ENCODE data around the gene CTDSP1. TPM values are rescaled to one million over a fixed set of nuclear protein-coding genes. Genes with fewer than 3 reads are reported as not detected.

Gene CTDSP1
- total RNA-seq, 4 donors from 2014 or later, result 132 to 197 (median 173) TPM

DNA sequence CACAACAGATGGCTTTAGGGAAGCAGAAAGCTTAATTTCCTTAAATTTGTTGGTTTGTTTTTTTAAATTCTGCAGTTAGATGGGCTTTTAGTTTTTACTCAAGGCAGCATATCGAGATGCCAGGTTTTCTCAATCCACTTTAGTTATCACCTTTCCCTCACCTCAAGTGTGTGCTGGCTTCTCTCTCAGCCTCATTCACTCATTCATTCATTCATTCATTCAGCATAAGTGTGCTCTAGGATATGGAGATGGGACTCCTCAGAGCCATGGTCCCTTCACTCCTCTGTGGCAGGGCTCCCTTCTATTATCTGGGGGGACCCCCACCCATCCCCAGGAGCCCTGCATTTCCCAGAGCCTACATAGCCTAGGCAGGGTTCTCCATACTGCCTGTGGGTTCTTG, 38.3 kb downstream of the CTDSP1 start:
- Histone ChIP-seq H3K9me3 (no peaks in the 10 kb centered on the region), H3K36me3 (peaks cover 0 to 5% (median 0%) of the 10 kb centered on the region in 4 donors), H3K4me3 (no peak overlapping the region), H3K4me1 (peaks cover 0 to 5% (median 0%) of the 10 kb centered on the region in 4 donors), H3K27ac (peak overlapping the region in 2 of 4 donors; percentile 26 to 36), H3K27me3 (no peaks in the 10 kb centered on the region)
- DNase-seq, result no peak
- in situ Hi-C loops (cut with MboI; ENCODE audit: low pct_ligation_motif_present in 1 of 4, low pct_unique_long_range_greater_than_20kb in 1 of 4, low sequenced_read_pairs in 3 of 4) (no loop called here), intact Hi-C loops (cut with DNase I; ENCODE audit: low total_unique reads) (no loop called here)
- 96 to 100% methylated on average over 1 of the region's 1 CpG for WGBS, 2 donors (ENCODE audit: low coverage in 1 of 2)
- TF ChIP-seq, protein P1, sequence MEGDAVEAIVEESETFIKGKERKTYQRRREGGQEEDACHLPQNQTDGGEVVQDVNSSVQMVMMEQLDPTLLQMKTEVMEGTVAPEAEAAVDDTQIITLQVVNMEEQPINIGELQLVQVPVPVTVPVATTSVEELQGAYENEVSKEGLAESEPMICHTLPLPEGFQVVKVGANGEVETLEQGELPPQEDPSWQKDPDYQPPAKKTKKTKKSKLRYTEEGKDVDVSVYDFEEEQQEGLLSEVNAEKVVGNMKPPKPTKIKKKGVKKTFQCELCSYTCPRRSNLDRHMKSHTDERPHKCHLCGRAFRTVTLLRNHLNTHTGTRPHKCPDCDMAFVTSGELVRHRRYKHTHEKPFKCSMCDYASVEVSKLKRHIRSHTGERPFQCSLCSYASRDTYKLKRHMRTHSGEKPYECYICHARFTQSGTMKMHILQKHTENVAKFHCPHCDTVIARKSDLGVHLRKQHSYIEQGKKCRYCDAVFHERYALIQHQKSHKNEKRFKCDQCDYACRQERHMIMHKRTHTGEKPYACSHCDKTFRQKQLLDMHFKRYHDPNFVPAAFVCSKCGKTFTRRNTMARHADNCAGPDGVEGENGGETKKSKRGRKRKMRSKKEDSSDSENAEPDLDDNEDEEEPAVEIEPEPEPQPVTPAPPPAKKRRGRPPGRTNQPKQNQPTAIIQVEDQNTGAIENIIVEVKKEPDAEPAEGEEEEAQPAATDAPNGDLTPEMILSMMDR (IDR thresholded peaks at IDR 0.05), result no peak
- TF ChIP-seq EP300 (IDR thresholded peaks at IDR 0.05; ENCODE audit: low read depth), result no peak

DNA sequence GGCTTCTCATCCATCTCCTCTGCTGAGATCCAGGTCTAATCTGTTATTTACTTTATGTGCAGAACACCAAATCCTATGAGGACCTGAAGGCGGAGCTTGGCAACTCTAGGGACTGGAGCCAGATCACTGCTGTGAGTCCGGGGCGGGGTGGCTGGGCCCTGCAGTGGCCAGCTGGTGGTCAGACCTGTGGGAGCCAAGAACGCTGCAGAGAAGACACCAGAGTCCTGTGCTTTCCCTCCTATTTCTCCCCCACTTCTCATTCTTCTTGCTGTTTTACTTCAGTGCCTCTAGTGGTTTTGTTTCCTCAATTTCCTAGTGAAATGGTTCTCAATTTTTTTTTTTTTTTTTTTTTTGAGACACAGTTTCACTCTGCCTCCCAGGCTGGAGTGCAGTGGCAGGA, 38.9 kb downstream of the CTDSP1 start:
- in situ Hi-C loops (cut with MboI; ENCODE audit: low pct_ligation_motif_present in 1 of 4, low pct_unique_long_range_greater_than_20kb in 1 of 4, low sequenced_read_pairs in 3 of 4), result no loop called here
- Histone ChIP-seq H3K27ac (peak overlapping the region in 2 of 4 donors; percentile 26 to 36), H3K27me3 (no peaks in the 10 kb centered on the region), H3K36me3 (peaks cover 0 to 5% (median 0%) of the 10 kb centered on the region in 4 donors), H3K9me3 (no peaks in the 10 kb centered on the region), H3K4me1 (peaks cover 0 to 8% (median under 1%) of the 10 kb centered on the region in 4 donors), H3K4me3 (no peak overlapping the region)
- intact Hi-C loops (cut with DNase I; ENCODE audit: low total_unique reads), result no loop called here
- WGBS, 2 donors (ENCODE audit: low coverage in 1 of 2), result 63% methylated on average over 4 of the region's 4 CpGs; no CpG with 5 or more reads in 1 of the 2 donors
- peak; percentile 23 for DNase-seq
- TF ChIP-seq, protein P1 (IDR thresholded peaks at IDR 0.05), result no peak
- no peak for TF ChIP-seq POLR2AphosphoS5 (IDR thresholded peaks at IDR 0.05)
- no peak for TF ChIP-seq EP300 (IDR thresholded peaks at IDR 0.05; ENCODE audit: low read depth)
- no peak for TF ChIP-seq POLR2A (IDR thresholded peaks at IDR 0.05)

DNA sequence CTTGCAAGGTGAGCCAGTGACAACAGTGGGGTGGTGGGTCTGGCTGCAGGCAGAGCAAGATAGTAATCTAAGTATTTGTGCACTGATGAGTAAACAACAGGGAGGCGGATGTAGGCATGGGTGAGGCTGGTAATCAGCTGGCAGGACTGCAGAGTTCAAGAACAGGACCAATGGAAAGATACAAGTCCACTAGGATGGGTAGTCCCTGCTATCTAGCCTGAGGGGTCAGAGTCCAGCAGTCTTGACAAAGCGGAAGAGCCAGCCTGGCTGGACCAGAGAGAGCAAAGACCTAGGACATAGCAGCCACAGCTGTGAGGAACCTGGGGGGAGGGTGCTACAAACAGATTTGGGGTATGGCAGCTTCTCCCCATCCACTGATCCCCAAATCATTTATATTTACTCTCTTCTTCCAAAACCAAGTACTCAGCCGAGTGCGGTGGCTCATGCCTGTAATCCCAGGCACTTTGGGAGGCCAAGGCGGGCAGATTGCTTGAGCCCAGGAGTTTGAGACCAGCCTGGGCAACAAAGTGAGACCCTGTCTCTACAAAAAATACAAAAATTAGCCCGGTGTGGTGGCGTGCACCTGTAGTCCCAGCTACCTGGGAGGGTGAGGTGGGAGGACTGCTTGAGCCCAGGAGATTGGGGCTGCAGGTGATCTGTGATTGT, 45.2 kb downstream of the CTDSP1 start:
- 87 to 88% methylated on average over 2 to 7 of the region's 7 CpGs for WGBS, 2 donors (ENCODE audit: low coverage in 1 of 2)
- DNase-seq, result peak; percentile 73
- Histone ChIP-seq H3K36me3 (peaks cover 0 to 7% (median 3%) of the 10 kb centered on the region in 4 donors), H3K27ac (peak overlapping the region; percentile 69 to 76 (median 74)), H3K9me3 (no peaks in the 10 kb centered on the region), H3K4me1 (peaks cover 0 to 39% (median 16%) of the 10 kb centered on the region in 4 donors), H3K4me3 (no peak overlapping the region), H3K27me3 (no peaks in the 10 kb centered on the region)
- in situ Hi-C loops (cut with MboI; ENCODE audit: low pct_ligation_motif_present in 1 of 4, low pct_unique_long_range_greater_than_20kb in 1 of 4, low sequenced_read_pairs in 3 of 4) (no loop called here), intact Hi-C loops (cut with DNase I; ENCODE audit: low total_unique reads) (no loop called here)
- TF ChIP-seq POLR2AphosphoS5 (IDR thresholded peaks at IDR 0.05) (peak; percentile 16 to 56 (median 41)), EP300 (IDR thresholded peaks at IDR 0.05; ENCODE audit: low read depth) (peak; percentile 4)
- TF ChIP-seq, protein P1 (IDR thresholded peaks at IDR 0.05), result no peak

DNA sequence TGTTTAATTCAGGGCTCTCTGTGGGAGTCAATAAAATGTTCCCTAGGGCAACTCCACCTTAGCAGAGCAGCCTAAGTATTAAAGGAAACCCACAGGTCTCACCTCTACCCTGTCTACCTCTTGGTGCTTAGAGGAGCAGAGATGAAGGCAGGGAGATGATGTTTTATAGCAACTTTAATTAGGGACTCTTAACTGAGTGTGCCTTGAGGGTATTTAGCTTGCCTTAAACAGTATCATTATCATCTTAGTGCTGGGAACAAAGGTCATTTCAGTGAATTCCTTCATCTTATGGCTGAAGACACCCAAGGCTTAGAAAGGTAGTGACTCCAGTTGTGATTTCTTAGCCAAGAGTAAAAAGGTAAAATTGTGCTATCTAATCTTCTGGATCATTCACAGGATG, 45.9 kb downstream of the CTDSP1 start:
- H3K27ac ChIP-seq, result peak overlapping the region; percentile 69 to 76 (median 74)
- H3K9me3 ChIP-seq, result no peaks in the 10 kb centered on the region
- H3K4me1 ChIP-seq, result peaks cover 0 to 39% (median 16%) of the 10 kb centered on the region in 4 donors
- intact Hi-C loops (cut with DNase I; ENCODE audit: low total_unique reads) (no loop called here), in situ Hi-C loops (cut with MboI; ENCODE audit: low pct_ligation_motif_present in 1 of 4, low pct_unique_long_range_greater_than_20kb in 1 of 4, low sequenced_read_pairs in 3 of 4) (no loop called here)
- peaks cover 0 to 9% (median 3%) of the 10 kb centered on the region in 4 donors for H3K36me3 ChIP-seq
- H3K27me3 ChIP-seq, result no peaks in the 10 kb centered on the region
- TF ChIP-seq, protein P1 (IDR thresholded peaks at IDR 0.05), result no peak
- no peak for TF ChIP-seq POLR2A (IDR thresholded peaks at IDR 0.05)
- TF ChIP-seq EP300 (IDR thresholded peaks at IDR 0.05; ENCODE audit: low read depth), result no peak
- TF ChIP-seq POLR2AphosphoS5 (IDR thresholded peaks at IDR 0.05), result no peak
- no peak overlapping the region for H3K4me3 ChIP-seq
- no peak for DNase-seq

Measured in transverse colon (tissue), 4 donors.